Measurements from ENCODE around the gene HPX. TPM values are rescaled to one million over a fixed set of nuclear protein-coding genes. Genes with fewer than 3 reads are reported as not detected.
A peak's percentile ranks its signal among the peaks of the same experiment; 100 is the strongest.

HPX gene
- polyA plus RNA-seq, 2 of the 4 experiments (the other 2 are of a cell fraction), result 0.66 to 0.70 TPM

DNA sequence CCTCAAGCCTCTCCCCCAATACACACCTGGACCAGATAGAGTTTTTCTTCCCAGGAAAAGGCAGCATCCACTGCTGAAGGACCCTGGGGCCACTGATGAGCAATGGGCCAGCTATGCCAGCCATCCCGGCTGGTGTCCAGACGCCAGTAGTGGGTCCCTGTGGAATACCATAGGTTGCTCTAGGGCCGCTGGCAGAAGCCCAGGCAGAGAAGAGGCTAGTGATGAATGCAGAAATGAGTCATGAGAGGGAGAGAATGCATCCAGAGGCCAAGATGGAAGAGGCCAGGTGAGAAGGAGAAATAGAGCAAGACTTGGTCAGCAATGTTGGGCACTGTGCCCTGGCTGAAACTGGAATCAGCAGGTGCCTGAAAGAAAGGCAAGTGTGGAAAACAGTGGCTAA, 8.9 kb downstream of the HPX start:
- TF ChIP-seq MAX (IDR thresholded peaks at IDR 0.05) (no peak), ZSCAN20 (CRISPR knock-in tag; IDR thresholded peaks at IDR 0.05) (no peak), FOSL2 (IDR thresholded peaks at IDR 0.05) (no peak), FOSL2 (CRISPR knock-in tag; IDR thresholded peaks at IDR 0.05) (peak; percentile 19; the same call in 1 of the 2 replicates), JUNB (IDR thresholded peaks at IDR 0.05) (peak; percentile 36; the same call in 1 of the 2 replicates), POLR2A (IDR thresholded peaks at IDR 0.05; ENCODE audit: low read length) (no peak)
- WGBS (ENCODE audit: missing lambda C conversion rate), result 5% methylated on average over 3 of the region's 3 CpGs
- POLR2A ChIA-PET, result interaction anchor here (2.0 kb wide), 1 partner anchor 13 kb away, joined by 6 read pairs; the partner anchor contains the start of gene APBB1
- no peaks in the 10 kb centered on the region for H3K9me3 ChIP-seq
- H3K27ac ChIP-seq, result peak overlapping the region in 1 of 2 experiments; percentile 9; a peak in 2 of 6 replicates
- peaks cover 18% of the 10 kb centered on the region for H3K4me1 ChIP-seq
- DNase-seq (ENCODE audit: low read depth in 1 of 2, low spot score in 1 of 2), result peak; percentile 48
- H3K4me2 ChIP-seq, result peak overlapping the region; percentile 37
- FAIRE-seq, result no peak
- peak; percentile 79 to 87 for ATAC-seq
- no peak overlapping the region for H3K4me3 ChIP-seq
- CTCF ChIA-PET, result interaction anchor here (1.0 to 1.1 kb wide), 2 partner anchors 9 to 74 kb away, joined by 3 read pairs; no protein-coding TSS in a partner anchor

DNA sequence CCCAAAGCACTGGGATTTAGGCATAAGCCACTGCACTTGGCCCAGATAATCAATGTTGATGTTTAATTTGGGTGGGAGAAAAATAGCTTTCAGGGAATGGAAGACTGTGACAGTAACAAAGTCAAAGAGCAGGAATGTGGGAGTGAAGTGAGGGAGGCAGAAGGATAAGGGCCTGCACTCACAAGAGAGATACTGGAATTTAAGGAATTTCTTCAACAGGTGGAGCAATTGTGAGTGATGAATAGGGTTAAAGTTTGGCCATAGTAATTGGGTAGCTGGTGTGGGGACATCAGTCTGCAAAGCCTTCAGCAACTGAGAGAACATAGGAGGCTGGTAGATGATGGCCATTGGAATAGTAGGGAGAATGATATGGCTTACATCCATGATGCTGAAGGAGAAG, 13.3 kb downstream of the HPX start:
- FAIRE-seq (no peak), DNase-seq (ENCODE audit: low read depth in 1 of 2, low spot score in 1 of 2) (no peak), ATAC-seq (no peak)
- POLR2A ChIA-PET, result interaction anchor here (1.0 kb wide), 1 partner anchor 9 kb away, joined by 5 read pairs; the partner anchor contains the start of gene APBB1
- H3K4me1 ChIP-seq, result peaks cover 13% of the 10 kb centered on the region
- CTCF ChIA-PET, result interaction anchor here (0.7 to 4.6 kb wide), 6 partner anchors 11 to 404 kb away, joined by 3 to 26 read pairs (median 5); no protein-coding TSS in a partner anchor
- no peak overlapping the region for H3K4me3 ChIP-seq
- H3K27ac ChIP-seq, result no peak overlapping the region
- TF ChIP-seq KDM1A (IDR thresholded peaks at IDR 0.05; ENCODE audit: low read depth) (no peak), MAZ (IDR thresholded peaks at IDR 0.05; ENCODE audit: borderline replicate concordance, low read depth, low read length) (no peak), CBX2 (IDR thresholded peaks at IDR 0.05; ENCODE audit: borderline replicate concordance, low read depth) (no peak), ZSCAN20 (CRISPR knock-in tag; IDR thresholded peaks at IDR 0.05) (no peak), NR3C1 (IDR thresholded peaks at IDR 0.05) (no peak), RFX5 (IDR thresholded peaks at IDR 0.05) (no peak), ZNF302 (CRISPR knock-in tag; IDR thresholded peaks at IDR 0.05) (no peak), FOSB (CRISPR knock-in tag; IDR thresholded peaks at IDR 0.05) (no peak), HDAC2 (IDR thresholded peaks at IDR 0.05) (no peak), SMC3 (IDR thresholded peaks at IDR 0.05) (no peak), REST (IDR thresholded peaks at IDR 0.05) (no peak), ZC3H11A (IDR thresholded peaks at IDR 0.05) (no peak), NPAS2 (CRISPR knock-in tag; IDR thresholded peaks at IDR 0.05; ENCODE audit: borderline replicate concordance) (no peak), GATA3 (IDR thresholded peaks at IDR 0.05; ENCODE audit: borderline replicate concordance) (no peak), TFCP2L1 (CRISPR knock-in tag; IDR thresholded peaks at IDR 0.05) (no peak), HEYL (CRISPR knock-in tag; IDR thresholded peaks at IDR 0.05) (no peak), CHD2 (IDR thresholded peaks at IDR 0.05; ENCODE audit: low read length, partially characterized antibody) (no peak), MAFK (IDR thresholded peaks at IDR 0.05; ENCODE audit: partially characterized antibody) (no peak), ESRRA (IDR thresholded peaks at IDR 0.05; ENCODE audit: borderline replicate concordance, low read length) (no peak)
- no peak overlapping the region for H3K4me2 ChIP-seq
- H3K9me3 ChIP-seq, result no peaks in the 10 kb centered on the region

GRCh38 chr11:6420677-6421076, 20.1 kb downstream of the HPX start:
- CTCF ChIA-PET, result interaction anchor here (1.8 to 2.8 kb wide), 2 partner anchors 18 to 23 kb away, joined by 7 to 10 read pairs; no protein-coding TSS in a partner anchor
- DNase-seq (ENCODE audit: low read depth in 1 of 2, low spot score in 1 of 2) (no peak), FAIRE-seq (no peak), ATAC-seq (no peak)
- WGBS (ENCODE audit: missing lambda C conversion rate), result 87% methylated on average over 3 of the region's 3 CpGs
- TF ChIP-seq FOSL2 (IDR thresholded peaks at IDR 0.05) (no peak), FOSL2 (CRISPR knock-in tag; IDR thresholded peaks at IDR 0.05) (no peak), HDAC2 (IDR thresholded peaks at IDR 0.05) (no peak), REST (IDR thresholded peaks at IDR 0.05) (peak; percentile 78)
- Histone ChIP-seq H3K4me1 (peaks cover 6% of the 10 kb centered on the region), H3K4me2 (no peak overlapping the region), H3K4me3 (no peak overlapping the region), H3K27ac (no peak overlapping the region), H3K9me3 (no peaks in the 10 kb centered on the region)
- POLR2A ChIA-PET, result no interaction called here
